ENCODE data around the gene STAC3. TPM values are rescaled to one million over a fixed set of nuclear protein-coding genes. Genes with fewer than 3 reads are reported as not detected.

The STAC3 gene
- total and polyA plus RNA-seq, 2 of the 8 experiments (the other 6 are each of a cell fraction or from before 2014, with no cell fraction given) = 0.70 to 1.3 TPM

DNA sequence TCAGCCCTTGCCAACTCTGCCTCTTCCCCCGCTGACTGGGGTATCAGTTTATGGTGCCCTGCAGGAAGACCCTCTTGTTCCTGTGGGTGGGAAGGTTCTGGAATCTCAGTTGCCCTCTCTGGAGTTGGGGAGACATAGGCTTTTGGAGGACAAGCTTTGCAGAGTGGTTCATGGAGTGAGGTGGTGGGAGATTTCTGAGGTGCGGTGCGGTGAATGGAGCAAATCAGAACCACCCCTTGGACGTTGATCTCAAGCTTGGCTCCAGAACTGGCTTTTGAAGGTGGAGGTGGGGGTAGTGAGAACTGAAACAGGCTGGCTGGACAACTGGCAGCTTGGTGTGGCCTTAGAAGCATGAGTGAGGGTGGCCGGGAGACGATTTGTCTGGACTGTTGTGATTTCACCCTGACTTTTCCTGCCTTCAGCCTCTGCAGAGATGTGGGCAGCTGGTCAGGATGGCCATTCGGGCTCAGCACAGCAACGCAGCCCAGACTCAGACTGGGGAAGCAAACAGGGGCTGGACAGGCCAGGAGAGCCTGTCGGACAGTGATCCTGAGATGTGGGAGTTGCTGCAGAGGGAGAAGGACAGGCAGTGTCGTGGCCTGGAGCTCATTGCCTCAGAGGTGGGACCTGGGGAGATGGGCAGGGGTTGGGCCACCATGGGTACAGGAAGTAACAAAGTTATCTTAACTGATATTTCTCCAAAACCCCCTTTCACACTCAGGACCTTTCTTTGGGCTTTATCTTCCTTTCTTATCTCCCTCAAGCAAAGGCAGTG lies 20.4 kb downstream of the STAC3 start:
- peaks cover 4 to 46% (median 24%) of the 10 kb centered on the region in 4 experiments for H3K4me1 ChIP-seq (replicated peaks in 1 of 4; ENCODE audit: control insufficient read depth in 3 of 4, insufficient read depth in 4 of 4, low read length in 3 of 4)
- H3K36me3 ChIP-seq (ENCODE audit: control insufficient read depth in 2 of 4, insufficient read depth in 4 of 4, low read length in 3 of 4) = peaks cover 29 to 42% (median 35%) of the 10 kb centered on the region in 4 experiments
- peak overlapping the region; percentile 7 for H3K18ac ChIP-seq (ENCODE audit: extremely low read depth, low read length)
- peaks cover 14% of the 10 kb centered on the region for H3K23me2 ChIP-seq (ENCODE audit: low read depth, low read length)
- H3K4ac ChIP-seq (replicated peaks; ENCODE audit: insufficient read length, low read depth, low read length) = peak overlapping the region; percentile 53
- H3K27ac ChIP-seq (ENCODE audit: low read depth, low read length) = peak overlapping the region; percentile 85; the same call in 1 of the 2 replicates
- no peak overlapping the region for H3K14ac ChIP-seq (ENCODE audit: insufficient read length)
- H3K9ac ChIP-seq (replicated peaks in 1 of 4; ENCODE audit: extremely low read depth in 1 of 4, low read depth in 3 of 4, low read length in 3 of 4) = peak overlapping the region; percentile 90 to 99 (median 96)
- TF ChIP-seq SIRT6 (IDR thresholded peaks at IDR 0.05; ENCODE audit: low read length) (no peak), SIN3A (conservative IDR thresholded peaks at IDR 0.05 in 1 of 2, IDR thresholded peaks at IDR 0.05 in 1 of 2; ENCODE audit: low read depth in 1 of 2, low read length in 2 of 2) (no peak), KDM5A (IDR thresholded peaks at IDR 0.05; ENCODE audit: low read length) (no peak), TAF7 (optimal IDR thresholded peaks at IDR 0.05; ENCODE audit: borderline replicate concordance, low read depth, low read length) (peak; percentile 7), KDM4A (IDR thresholded peaks at IDR 0.05; ENCODE audit: low read depth, low read length, severe bottlenecking) (peak; percentile 2), SP1 (IDR thresholded peaks at IDR 0.05; ENCODE audit: low read depth, low read length) (no peak)
- TF ChIP-seq, protein P1, sequence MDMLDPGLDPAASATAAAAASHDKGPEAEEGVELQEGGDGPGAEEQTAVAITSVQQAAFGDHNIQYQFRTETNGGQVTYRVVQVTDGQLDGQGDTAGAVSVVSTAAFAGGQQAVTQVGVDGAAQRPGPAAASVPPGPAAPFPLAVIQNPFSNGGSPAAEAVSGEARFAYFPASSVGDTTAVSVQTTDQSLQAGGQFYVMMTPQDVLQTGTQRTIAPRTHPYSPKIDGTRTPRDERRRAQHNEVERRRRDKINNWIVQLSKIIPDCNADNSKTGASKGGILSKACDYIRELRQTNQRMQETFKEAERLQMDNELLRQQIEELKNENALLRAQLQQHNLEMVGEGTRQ (IDR thresholded peaks at IDR 0.05; ENCODE audit: low read length) = no peak
- POLR2A ChIA-PET (ENCODE audit: partially characterized antibody) = interaction anchor here (0.6 to 23.7 kb wide), 29 partner anchors 1 to 1126 kb away, joined by 3 to 852 read pairs (median 7); partner anchors contain the start of genes GLI1, INHBE, LRP1 and NAB2
- H4K8ac ChIP-seq (ENCODE audit: extremely low read depth, insufficient read depth, low read length) = peak overlapping the region; percentile 98
- no peak overlapping the region for H2BK120ac ChIP-seq (replicated peaks; ENCODE audit: low read depth, low read length)
- H2BK20ac ChIP-seq (ENCODE audit: low read length) = 0 out of 2 replicates have a peak overlapping the region, but pooled peaks have one; percentile 61
- peak overlapping the region; percentile 96 for H2BK5ac ChIP-seq (ENCODE audit: low read depth, low read length)
- WGBS, 2 experiments (ENCODE audit: extremely low coverage in 1 of 2, insufficient coverage in 1 of 2, insufficient read length in 1 of 2, insufficient replicate concordance in 2 of 2, low coverage in 1 of 2, low lambda C conversion rate in 2 of 2, missing lambda C conversion rate in 1 of 2) = 58% methylated on average over 10 of the region's 10 CpGs; no CpG with 5 or more reads in 1 of the 2 experiments
- H2AK5ac ChIP-seq (ENCODE audit: low read depth, low read length) = peak overlapping the region; percentile 68
- peak overlapping the region; percentile 58 for H4K91ac ChIP-seq (replicated peaks; ENCODE audit: insufficient read length, low read length)
- H2BK15ac ChIP-seq (ENCODE audit: low read length) = peak overlapping the region; percentile 75; the same call in 1 of the 2 replicates
- H2BK12ac ChIP-seq (ENCODE audit: low read depth, low read length) = peak overlapping the region; percentile 41
- H3K79me1 ChIP-seq (ENCODE audit: low read depth, low read length) = peaks cover 11% of the 10 kb centered on the region
- no peak for DNase-seq (ENCODE audit: low read depth in 1 of 2, low spot score in 2 of 2)
- H3K9me3 ChIP-seq (ENCODE audit: insufficient read depth in 2 of 2, low read depth in 1 of 2, low read length in 1 of 2) = no peaks in the 10 kb centered on the region
- CTCF ChIA-PET (ENCODE audit: partially characterized antibody) = interaction anchor here (0.6 to 27.9 kb wide), 8 partner anchors 7 to 548 kb away, joined by 3 to 726 read pairs (median 4); partner anchors contain the start of genes INHBE, NXPH4 and STAC3
- no peak overlapping the region for H2AFZ ChIP-seq (ENCODE audit: low read length)
- peak overlapping the region; percentile 12 for H4K5ac ChIP-seq (ENCODE audit: insufficient read length, low read depth, low read length)
- peak overlapping the region; percentile 94 to 95 for H3K4me2 ChIP-seq (ENCODE audit: insufficient read depth in 1 of 2, low read depth in 2 of 2, low read length in 2 of 2)
- peak overlapping the region; percentile 69 to 93 (median 81) for H3K4me3 ChIP-seq (ENCODE audit: extremely low read depth in 1 of 4, insufficient read depth in 2 of 4, low read depth in 3 of 4, low read length in 4 of 4)
- peak overlapping the region; percentile 1 for H3K56ac ChIP-seq (replicated peaks; ENCODE audit: insufficient read length, low read depth, low read length)
- peaks cover 4 to 30% (median 24%) of the 10 kb centered on the region in 4 experiments for H3K27me3 ChIP-seq (replicated peaks in 1 of 4; ENCODE audit: control insufficient read depth in 3 of 4, extremely low read depth in 1 of 4, insufficient read depth in 3 of 4, low read length in 3 of 4)
- FAIRE-seq = no peak
- H4K20me1 ChIP-seq (replicated peaks in 1 of 2; ENCODE audit: control insufficient read depth in 1 of 2, insufficient read depth in 2 of 2, low read length in 2 of 2) = peaks cover 16 to 30% of the 10 kb centered on the region in 2 experiments
- peaks cover 6 to 15% of the 10 kb centered on the region in 2 experiments; a peak in 3 of 4 replicates for H3K79me2 ChIP-seq (ENCODE audit: control insufficient read depth in 1 of 2, insufficient read depth in 2 of 2, low read length in 2 of 2)
- no peak overlapping the region for H3K23ac ChIP-seq (ENCODE audit: insufficient read length)
